Endometrial microvascular endothelial cells (primary cell): ENCODE data around the gene MAGEB3. TPM values are rescaled to one million over a fixed set of nuclear protein-coding genes. Genes with fewer than 3 reads are reported as not detected.

Experiments used
- in situ Hi-C: cut with HindIII; loops from 2 replicates; pipeline ENCODE4 v1.10.0; 2017; ENCODE audit warnings: low sequenced_read_pairs, low pct_unique_long_range_greater_than_20kb; ENCODE audit errors: inconsistent ontology term
- total RNA-seq: library from RNA; depleted of rRNA; stranded (reverse); fragments of >200 nt; gene quantifications from one replicate; pipeline ENCODE4 v1.2.3, GENCODE V29; 2015; ENCODE audit errors: inconsistent ontology term

The MAGEB3 gene
- total RNA-seq, 1 donor from 2014 or later = not detected

DNA sequence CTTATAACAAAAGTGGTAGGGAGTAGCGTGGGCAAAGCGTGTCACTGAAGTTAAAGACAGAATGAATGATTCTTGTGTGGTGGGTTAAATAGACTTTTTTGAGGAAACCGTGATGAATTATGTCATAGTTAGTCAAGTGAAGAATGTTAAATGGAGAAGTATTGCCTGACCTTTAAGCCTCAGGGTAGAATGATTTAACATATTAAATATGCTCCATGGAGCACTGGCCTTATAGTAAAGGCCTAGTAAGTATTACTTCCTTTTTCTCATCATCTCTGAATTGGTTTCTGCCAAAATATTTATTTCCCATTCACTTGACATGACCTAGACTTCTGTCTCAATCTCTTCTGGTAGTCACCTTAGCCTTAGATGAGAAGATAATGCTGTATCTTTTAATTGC lies 40.2 kb downstream of the MAGEB3 start:
- in situ Hi-C loops = no loop called here

DNA sequence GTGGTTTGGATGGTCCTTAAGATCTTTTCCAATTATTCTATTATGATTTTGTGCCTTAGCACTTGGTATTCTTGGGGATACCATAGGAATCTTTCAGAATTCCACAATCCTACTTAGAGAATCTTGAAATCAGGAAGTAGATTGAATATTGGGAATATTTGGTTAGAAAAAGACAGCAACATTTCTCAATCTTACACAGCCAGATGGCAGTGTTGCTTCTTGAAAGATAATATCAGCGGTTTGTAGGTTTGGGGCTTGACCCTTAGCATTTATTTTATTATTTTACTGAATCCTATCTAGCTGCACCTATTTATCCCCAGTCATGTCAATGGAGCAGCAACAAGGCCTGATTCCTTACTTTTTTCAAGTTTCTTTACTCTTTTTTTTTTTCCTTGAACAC lies 45.0 kb downstream of the MAGEB3 start:
- in situ Hi-C loops = no loop called here

DNA sequence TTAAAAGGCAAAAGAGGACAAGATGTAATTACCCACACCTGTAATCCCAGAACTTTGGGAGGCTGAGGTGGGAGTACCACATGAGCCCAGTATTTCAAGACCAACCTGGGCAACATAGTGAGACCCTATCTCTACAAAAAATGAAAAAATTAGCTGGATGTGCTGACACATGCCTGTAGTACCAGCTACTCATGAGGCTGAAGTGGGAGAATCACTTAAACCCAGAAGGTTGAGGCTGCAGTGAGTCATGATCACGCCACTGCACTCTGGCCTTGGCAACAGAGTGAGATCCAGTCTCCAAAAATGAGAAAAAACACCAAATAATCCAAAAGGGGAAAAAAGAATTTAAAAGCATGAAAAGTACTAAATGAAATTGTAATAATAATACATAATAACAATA lies 47.9 kb downstream of the MAGEB3 start:
- in situ Hi-C loops = no loop called here

- in situ Hi-C loops = no loop called here
Measured at GRCh38 chrX:30280428-30280827, 50.0 kb downstream of the MAGEB3 start.

- in situ Hi-C loops = no loop called here
Measured at GRCh38 chrX:30282527-30282926, 52.1 kb downstream of the MAGEB3 start.

DNA sequence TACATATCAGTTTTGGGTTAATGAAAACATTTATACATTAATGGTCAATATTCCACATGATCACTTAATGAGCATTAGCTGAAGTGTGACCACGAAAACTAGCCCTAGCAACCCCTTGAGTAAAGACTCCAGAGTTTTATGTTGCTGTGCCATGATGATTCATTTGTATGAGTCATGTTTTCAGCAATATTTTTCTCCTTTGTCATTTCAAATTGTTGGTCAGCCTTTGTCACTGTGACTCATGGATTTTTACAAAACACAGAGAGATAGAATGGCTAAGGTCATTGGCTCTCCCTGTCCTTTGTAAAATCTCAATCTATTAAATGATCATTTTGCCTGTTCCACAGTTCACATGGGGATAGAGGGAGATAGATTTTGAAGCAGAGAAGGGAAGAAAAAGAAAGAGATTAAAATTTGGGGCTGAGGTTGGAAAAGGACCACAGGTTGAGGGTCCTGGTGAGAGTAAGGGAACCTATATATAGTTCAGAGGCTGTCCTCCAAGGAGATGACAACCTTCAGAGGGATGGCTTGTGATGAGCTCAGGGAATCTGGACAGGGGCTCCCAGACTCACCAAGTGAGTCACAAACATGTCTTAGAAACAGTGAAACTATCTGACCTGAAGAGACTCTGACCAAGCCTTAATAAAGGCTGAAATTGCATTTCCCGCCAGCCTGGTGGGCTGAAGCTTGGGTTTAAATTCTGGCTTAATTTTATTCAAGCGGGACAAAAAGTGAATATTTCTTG lies 53.2 kb downstream of the MAGEB3 start:
- in situ Hi-C loops = no loop called here

Other genes starting within 250 kb of the MAGEB3 start
- gene MAGEB2, start 15.1 kb upstream of the MAGEB3 start, total RNA-seq = not detected
- not detected for gene MAGEB4, start 11.3 kb downstream of the MAGEB3 start, total RNA-seq
- not detected for gene MAGEB1, start 16.5 kb downstream of the MAGEB3 start, total RNA-seq
- gene NR0B1, start 78.7 kb downstream of the MAGEB3 start, total RNA-seq = not detected